ENCODE measurements around the gene RETREG1. TPM values are rescaled to one million over a fixed set of nuclear protein-coding genes. Genes with fewer than 3 reads are reported as not detected.
A peak's percentile ranks its signal among the peaks of the same experiment; 100 is the strongest.

RETREG1 gene
- total and polyA plus RNA-seq, 2 of the 13 experiments (the other 11 are each of a cell fraction or from before 2014, with no cell fraction given), result 0.07 TPM; not detected in 1

DNA sequence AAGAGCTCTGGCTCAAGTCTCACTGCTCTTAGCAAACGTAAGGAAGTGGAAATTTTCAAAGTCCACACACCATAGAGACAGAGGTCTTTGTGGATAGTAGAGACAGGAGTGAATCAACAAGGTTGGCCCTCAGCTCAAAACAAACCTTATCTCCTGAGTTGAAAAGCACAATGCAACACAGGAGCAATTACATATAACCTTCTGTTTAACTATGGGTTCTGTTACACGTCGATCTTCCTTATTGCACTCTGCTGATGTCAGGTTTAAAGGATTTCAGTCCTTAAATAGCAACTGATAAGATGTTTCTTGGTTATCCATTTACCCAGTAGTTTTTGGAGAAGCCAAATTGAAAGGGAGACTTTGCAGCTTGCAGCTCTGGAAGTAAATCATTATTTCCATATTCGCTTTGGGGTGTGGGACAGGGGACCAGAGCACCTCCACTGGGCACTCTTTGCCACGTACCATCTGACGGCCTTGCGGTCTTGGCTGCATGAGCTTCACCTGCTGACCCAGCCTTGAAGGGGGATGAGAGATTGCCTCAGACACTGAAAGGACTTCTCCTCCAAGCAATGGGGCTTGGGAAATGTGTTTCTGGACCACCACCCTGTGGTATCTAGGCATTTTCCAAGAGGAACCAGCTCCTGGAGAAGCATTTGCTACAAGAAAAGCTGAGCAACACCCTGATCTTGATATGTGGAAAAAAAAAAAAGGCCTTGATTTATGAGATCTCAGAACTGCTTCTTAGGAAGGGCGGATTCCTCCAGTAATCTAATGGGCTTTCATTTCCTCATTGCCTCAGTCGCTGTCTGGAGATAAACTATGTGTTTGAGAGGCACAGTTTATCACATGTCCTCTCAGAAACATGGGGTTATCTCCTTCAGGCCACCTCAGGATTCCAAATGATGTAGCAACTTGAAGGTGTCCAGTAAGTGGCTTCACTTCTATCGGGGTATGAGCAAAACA, 95.0 kb downstream of the RETREG1 start:
- TF ChIP-seq FOXP4 (CRISPR knock-in tag; IDR thresholded peaks at IDR 0.05) (0 out of 2 replicates have a peak, but pooled peaks have one; percentile 54), NFYC (CRISPR knock-in tag; IDR thresholded peaks at IDR 0.05) (no peak), ZNF574 (CRISPR knock-in tag; IDR thresholded peaks at IDR 0.05) (peak; percentile 31; the same call in 1 of the 2 replicates), RAD21 (CRISPR knock-in tag; IDR thresholded peaks at IDR 0.05) (no peak), KAT2B (IDR thresholded peaks at IDR 0.05; ENCODE audit: borderline replicate concordance, low read depth, low read length) (no peak), FOXA1 (IDR thresholded peaks at IDR 0.05) (no peak), FOXA1 (CRISPR knock-in tag; IDR thresholded peaks at IDR 0.05) (peak; percentile 44; the same call in 1 of the 2 replicates), SOX6 (IDR thresholded peaks at IDR 0.05) (no peak), SOX6 (CRISPR knock-in tag; IDR thresholded peaks at IDR 0.05) (peak; percentile 40), SOX13 (IDR thresholded peaks at IDR 0.05) (no peak), SOX13 (CRISPR knock-in tag; conservative IDR thresholded peaks at IDR 0.05 in 1 of 2, IDR thresholded peaks at IDR 0.05 in 1 of 2) (peak in 1 of 2 experiments; percentile 75; a peak in 2 of 4 replicates)
- Histone ChIP-seq H3K36me3 (replicated peaks in 1 of 2; ENCODE audit: control insufficient read depth in 1 of 2, insufficient read depth in 2 of 2, low read length in 2 of 2) (no peaks in the 10 kb centered on the region), H4K20me1 (ENCODE audit: insufficient read depth, low read length) (no peaks in the 10 kb centered on the region), H3K4me2 (ENCODE audit: low read depth, low read length) (peak overlapping the region; percentile 43), H3K4me1 (ENCODE audit: insufficient read depth, low read length) (peaks cover 17% of the 10 kb centered on the region), H2AFZ (ENCODE audit: low read length) (no peak overlapping the region), H3K27me3 (ENCODE audit: control insufficient read depth in 1 of 2, insufficient read depth in 2 of 2, low read length in 2 of 2) (no peaks in the 10 kb centered on the region; a peak in 1 of 5 replicates), H3K9me3 (ENCODE audit: low read length) (no peaks in the 10 kb centered on the region), H3K9ac (ENCODE audit: insufficient read depth, low read depth, low read length) (no peak overlapping the region), H3K79me2 (ENCODE audit: insufficient read depth, low read length) (no peaks in the 10 kb centered on the region), H3K27ac (ENCODE audit: extremely low read length, insufficient read depth, low read length) (no peak overlapping the region), H3K4me3 (replicated peaks in 1 of 3; ENCODE audit: insufficient read depth in 1 of 3, low read depth in 2 of 3, low read length in 3 of 3) (peak overlapping the region in 1 of 3 experiments; percentile 19; a peak in 1 of 6 replicates)
- FAIRE-seq, result peak; percentile 46
- in situ Hi-C loops (cut with HindIII; ENCODE audit: extremely low pct_ligation_motif_present, low pct_unique_long_range_greater_than_20kb) (no loop called here), intact Hi-C loops (cut with micrococcal nuclease; ENCODE audit: unreplicated experiment) (no loop called here)
- no TSS peak for BruUV-seq (replicated peaks)
- DNase-seq (ENCODE audit: low spot score), result peak; percentile 41
- 2% methylated on average over 10 of the region's 10 CpGs for WGBS (ENCODE audit: low lambda C conversion rate)
- peak; percentile 85 for ATAC-seq
- CTCF ChIA-PET (ENCODE audit: low intra/inter-chr PET ratio, low total read pairs), result no interaction called here
- POLR2A ChIA-PET, result no interaction called here

Measured in HepG2 (cell line).